CD4-positive, alpha-beta T cell treated with Interleukin-4 for 4 hours (primary cell): ENCODE data around the gene PDS5A.
"Not testable (repeated sequence)": the region's sequence is repeated elsewhere in the genome, so short reads cannot be mapped to it uniquely, and the experiment has no call there.

ENCODE experiments used
- DNase-seq: peaks from one replicate; pipeline ENCODE4 v3.0.0-alpha.2; 2020

PDS5A gene

DNA sequence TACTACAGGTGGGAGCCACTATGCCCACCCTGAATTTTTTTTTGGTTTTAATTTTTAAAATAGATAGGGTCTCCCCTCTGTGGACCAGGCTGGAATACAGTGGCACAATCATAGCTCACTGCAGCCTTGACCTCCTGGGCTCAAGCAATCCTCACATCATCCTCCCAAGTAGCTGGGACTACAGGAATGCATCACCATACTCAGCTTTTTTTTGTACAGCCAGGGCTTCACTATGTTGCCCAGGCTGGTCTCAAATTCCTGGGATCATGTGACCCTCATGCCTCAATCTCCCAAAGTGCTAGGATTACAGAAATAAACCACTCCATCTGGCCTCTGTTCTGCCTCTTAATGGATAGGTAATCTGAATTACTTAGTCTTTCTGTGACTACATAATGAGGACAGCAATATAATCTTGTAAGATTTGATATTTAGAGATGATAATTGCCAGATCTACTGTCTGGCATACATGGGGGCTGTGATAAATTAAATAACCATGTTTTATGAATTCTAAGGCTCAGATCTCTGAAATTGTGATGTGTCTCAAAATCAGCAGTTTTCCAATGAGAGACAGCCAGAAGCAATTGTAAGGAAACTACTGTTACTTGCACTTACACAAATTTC lies 26.7 kb downstream of the PDS5A start:
- no peak for DNase-seq

DNA sequence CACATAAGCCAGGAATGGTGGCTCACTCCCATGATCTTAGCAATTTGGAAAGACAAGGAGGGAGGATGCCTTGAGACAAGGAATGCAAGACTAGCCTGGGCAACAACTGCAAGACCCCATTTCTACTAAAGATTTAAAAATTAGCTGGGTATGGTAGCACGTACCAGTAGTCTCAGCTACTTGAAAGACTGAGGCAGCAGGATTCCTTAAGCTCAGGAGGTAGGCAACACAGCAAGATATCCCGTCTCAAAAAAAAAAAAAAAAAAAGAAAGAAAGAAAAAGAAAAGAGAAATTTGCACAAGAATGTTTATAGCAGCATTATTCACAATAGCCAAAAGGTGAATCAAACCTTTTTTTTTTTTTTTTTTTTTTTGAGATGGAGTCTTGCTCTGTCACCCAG lies 29.7 kb downstream of the PDS5A start:
- DNase-seq = no peak

DNA sequence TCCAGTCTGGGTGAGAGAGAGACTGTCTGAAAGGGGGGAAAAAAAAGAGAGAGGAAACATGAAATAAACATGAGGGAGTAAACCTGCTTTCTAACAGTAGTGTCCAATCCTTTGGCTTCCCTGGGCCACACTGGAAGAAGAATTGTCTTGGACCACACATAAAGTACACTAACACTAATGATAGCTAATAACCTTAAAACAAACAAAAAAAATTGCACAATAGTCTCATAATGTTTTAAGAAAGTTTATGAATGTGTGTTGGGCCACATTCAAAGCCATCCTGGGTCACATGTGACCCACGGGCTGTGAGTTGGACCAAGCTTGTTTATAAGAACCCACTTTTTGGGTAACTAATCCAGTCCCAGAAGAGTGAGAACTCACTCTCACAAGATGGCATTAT lies 30.3 kb downstream of the PDS5A start:
- DNase-seq = no peak

DNA sequence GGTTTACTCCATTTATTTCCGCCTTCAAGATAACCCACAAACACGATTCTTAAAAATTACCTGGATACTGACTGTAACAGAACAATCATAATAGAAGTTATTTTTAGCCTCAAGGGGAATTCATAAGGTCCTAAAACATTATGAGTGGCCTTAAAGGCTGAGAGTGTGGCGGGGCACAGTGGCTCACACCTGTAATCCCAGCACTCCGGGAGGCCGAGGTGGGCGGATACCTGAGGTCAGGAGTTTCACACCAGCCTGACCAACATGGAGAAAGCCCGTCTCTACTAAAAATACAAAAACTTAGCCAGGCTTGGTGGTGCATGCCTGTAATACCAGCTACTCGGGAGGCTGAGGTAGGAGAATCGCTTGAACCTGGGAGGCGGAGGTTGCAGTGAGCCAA lies 33.5 kb downstream of the PDS5A start:
- not testable (repeated sequence) for DNase-seq

DNA sequence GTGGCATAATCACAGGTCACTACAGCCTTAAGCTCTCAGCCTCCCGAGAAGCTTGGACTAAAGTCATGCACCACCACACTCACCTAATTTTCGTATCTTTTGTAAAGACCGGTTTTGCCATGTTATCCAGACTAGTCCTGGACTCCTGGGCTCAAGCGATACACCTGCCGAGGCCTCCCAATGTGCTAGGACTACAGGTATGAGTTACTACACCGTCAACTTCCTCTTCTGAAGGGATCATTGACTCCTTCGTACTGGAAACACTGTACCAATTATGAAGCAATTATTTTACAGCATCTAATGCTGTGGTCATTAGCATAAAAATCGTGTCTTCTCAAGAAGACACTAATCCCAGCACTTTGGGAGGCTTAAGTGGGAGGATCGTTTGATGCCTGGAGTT lies 35.2 kb downstream of the PDS5A start:
- no peak for DNase-seq

DNA sequence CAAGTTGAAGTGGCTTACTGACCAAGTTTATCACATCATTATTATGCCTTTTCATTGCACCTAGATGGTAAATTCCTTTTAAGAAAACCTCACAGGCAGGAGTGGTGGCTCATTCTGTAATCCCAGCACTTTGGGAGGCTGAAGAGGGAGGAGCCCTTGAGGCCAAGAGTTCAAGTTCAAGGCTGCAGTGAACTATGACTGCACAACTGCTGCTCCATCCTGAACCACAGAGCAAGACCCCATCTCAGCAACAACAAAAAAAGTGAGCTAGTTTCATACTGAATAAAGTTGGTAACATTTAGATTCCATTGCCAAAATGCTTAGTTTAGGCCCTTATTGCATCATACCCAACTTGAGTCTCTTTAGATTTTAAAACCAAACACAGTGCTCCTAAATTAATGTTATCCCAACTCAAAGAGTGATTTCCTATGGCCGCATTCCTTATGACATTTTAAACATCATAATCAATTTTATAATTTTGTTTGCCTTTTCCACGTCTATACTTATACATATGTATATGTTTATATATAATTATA lies 36.0 kb downstream of the PDS5A start:
- no peak for DNase-seq

DNA sequence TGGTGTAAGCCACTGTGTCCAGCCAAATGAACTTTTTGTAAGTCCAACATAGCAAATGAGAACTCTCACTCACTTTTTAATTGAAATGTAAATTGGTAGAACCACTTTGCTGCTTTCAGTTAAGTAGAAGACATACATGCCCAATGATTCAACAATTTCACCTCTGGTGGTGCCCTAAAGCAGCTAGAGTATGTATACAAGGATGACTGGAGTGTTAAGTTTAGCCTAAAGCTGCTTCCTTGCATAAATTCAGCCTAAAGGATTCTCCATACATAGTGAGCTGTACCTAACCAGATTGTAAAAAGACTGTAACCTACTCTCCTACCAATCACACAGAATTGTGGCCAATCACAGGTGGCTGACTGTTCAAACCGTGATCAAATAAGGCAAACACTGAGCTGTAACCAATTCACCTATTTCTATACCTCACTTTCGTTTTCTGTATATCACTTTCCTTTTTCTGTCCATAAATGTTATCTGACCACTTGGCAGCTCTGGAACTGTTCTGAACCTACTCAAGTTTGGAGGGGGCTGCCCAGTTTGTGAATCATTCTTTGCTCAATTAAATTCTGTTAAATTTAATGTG lies 39.9 kb downstream of the PDS5A start:
- DNase-seq = no peak

DNA sequence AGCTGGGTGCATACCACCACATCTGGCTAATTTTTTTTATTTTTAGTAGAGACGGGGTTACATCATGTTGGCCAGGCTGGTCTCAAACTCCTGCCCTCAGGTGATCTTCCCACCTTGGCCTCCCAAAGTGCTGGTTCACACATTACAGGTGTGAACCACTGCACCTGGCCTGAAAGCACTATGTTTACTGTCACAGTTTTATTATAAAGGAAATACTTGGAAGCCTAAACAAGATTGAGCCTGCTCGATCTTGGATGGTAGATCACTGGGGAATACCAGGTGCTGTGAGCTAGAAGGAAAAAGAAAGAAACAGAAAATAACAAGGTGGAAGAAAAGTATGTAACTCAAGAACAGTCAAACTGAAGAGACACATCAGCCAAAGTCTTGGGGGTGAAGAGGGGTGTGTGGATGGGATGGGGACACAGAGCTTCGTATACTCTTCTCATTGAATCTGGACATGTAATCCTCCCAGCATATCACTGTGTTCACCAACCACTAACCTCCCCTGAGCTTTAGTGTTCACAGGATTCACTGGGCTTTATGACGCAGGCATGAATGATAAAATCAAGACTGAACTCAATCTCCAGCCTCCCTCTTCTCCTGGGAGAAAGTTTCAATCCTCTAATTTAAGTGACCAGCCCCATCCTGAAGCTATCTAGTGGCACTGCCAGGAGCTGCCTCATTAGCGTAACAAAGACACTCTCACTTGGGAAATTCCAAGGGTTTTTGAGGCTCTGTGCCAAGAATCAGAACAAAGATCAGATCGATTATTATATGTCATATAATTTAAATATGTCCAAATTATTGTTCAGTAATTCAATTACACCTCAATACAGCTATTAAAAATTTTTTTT lies 40.9 kb downstream of the PDS5A start:
- no peak for DNase-seq

DNA sequence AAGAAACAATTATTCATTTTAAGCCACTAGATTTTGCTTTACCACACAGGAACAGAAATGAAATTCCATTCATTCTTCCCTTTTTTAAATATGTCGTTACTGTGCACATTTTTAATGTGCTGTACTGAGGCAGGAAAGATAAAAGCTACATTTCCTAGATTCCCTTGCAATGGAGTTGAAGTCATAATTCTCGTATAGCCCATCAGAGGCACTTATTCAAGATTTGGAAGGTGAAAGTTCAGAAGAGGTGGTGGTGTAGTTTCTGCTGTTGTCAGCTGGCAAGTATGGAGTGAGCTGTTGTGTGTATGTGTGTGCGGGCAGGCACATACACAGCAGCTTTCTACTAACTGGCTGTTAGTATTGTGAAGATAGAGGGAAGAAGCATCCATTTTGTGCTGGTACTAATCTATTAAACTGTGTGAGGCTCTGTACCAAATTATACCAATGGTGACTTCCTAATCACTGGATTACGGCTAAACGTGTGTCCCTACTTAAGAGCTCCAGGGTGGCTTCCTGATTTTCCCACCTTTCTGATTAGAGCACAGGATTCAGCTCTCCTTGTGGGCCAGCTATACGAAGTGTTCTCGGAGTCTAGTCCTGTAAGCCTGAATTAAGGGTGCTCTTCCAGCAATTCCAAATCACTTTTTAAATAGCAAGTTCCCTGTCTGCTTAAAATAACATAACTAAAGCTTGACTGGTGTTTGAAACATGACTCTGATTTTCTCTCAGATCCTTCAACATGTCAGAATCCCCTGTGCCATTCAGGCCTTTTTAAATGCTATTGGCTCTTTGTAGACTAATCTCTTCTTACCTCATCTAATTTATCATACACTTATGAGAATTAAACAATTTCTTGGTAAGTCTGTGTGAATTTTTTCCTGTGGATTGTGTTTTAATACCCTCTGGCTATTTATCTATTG lies 43.8 kb downstream of the PDS5A start:
- DNase-seq = no peak

DNA sequence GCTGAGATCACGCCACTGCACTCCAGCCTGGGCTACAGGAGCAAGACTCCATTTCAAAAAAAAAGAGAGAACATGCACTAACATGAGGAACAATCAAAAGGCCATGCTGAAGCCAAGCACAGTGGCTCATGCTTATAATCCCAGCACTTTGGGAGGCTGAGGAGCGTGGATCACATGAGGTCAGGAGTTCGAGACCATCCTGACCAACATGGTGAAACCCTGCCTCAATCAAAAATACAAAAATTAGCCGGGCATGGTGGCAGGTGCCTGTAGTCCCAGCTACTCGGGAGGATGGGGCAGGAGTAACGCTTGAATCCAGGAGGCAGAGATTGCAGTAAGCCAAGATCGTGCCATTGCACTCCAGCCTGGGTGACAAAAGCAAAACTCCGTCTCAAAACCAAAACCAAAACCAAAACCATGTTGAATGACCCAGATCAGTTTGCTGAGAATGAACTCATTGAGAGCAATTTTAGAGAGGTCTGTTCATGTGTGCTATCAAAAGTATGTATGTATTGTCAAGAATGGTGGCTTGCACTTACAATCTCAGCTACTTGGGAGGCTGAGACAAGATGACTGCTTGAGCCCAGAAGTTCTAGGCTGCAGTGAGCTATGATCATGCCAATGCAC lies 44.8 kb downstream of the PDS5A start:
- peak; percentile 55 for DNase-seq

DNA sequence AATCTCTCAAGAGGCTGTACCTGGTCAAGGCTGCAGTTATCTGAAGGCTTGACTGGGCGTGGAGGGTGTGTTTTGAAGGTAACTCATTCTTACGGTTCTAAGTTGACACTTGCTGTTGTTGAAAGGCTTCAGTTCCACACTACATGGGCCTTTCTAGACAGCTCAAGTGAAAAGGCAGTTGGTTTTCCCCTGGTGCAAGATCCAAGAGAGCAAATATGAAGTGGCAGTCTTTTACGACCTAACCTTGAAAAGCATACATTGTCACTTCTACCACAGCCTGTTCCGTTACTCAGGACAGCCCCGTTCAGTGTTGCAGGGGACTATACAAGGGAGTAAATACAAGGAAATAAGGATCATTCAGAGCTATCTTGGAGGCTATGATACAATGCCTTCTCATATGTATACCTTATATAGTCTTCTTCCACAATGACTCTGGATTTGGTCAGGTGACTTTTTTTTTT lies 46.2 kb downstream of the PDS5A start:
- DNase-seq = peak; percentile 37

DNA sequence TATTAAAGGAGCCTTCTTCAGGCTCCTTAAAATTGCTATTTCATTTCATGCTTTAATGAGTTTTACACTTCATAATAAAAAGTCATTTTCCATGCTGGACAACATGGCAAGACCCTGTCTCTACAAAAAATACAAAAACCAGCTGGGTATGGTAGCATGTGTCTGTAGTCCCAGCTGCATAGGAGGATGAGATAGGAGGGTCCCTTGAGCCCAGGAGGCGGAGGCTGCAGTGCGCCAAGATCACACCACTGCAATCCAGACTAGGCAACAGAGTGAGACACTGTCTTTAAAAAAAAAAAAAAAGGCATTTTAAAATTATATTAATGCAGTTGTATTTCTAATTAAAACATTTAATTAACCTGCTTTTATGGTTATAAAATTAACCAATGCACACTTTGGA lies 49.2 kb downstream of the PDS5A start:
- DNase-seq = no peak

DNA sequence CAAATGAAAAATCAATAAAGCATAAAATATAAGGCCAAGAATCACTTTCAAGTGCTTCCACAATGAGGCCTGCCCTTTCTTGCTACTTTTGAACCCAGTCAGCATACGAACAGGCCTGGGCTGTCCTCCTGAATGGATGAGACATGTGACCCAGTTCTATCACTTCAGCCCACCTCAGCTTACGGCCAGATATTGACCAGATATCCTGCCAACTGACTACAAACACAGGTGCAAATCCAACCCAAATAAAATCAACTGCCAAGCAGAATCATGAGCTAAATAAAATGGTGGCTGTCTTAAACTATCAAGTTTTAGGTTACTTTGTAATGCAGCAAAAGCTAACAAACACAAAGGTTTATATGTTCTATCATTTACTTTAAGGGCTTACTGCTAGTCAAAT lies 53.7 kb downstream of the PDS5A start:
- no peak for DNase-seq

DNA sequence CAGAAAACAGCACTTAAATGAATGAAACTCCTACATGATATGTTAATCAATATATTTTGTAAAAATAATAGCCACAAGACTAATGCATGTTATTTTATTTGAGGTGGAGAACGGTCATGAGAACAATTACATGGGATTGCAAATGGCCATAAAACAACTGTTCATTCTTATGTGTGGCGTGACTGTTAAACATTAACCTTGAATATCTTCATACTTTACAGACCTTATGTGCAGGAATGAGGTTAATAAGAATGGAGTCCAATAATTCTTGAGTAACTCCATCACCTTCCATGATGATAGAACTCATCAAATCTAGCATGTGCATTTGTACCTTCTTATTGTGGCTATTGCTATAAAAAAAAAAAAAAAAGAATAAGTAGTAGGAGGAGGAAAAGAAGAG lies 55.3 kb downstream of the PDS5A start:
- DNase-seq = no peak

DNA sequence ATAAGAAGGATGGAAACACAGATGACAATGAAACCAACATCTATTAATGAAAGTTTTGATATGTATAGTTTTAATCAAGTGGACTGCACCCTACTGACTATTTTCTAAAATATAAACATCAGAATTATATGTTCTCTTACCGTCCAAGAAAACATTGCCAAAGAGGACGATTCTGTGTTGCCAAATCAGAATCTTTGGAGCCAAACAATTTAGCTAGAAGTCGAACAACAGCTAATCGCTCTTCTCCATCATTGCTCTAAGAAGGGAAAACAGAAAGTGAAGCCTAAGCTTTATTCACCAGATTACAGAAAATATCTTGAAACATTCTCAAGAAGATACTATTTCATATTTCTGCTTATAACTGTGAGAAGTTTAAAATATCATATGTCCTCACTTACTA lies 64.2 kb downstream of the PDS5A start:
- DNase-seq = no peak

DNA sequence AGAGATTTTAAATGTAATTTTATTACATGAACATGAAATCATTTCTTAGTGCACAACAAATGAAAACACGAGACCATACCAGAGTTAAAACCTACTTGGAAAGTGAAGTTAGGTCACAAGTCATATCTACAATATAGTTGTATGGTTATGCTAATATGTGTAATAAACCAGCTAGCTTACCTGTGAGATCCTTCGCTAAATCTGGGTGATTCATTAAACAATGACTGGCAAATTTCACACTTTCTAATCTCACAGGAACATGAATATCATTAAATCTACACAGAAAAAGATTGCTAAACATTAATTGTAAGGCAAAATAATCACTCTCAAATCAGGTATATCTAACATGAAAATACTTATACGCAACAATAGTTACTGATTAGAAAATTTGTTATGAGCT lies 67.6 kb downstream of the PDS5A start:
- DNase-seq = no peak

DNA sequence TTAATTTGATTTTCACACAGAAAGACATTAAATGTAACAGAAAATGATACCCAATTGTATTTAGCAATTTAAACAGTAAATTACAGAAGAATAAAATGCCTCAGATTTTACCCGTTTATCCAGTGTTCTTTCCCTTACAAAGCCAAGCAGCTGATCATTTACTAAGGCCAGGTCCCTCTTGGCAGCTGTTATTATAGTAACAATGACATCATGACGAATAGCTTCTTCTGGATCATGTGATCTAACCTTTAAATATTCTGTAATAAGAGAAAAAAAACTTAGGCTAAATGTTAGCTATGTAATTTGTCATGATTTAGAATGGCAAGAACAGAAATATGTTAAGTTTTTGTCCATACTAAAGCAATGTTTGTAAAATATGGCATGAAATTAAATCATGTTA lies 69.4 kb downstream of the PDS5A start:
- DNase-seq = no peak

DNA sequence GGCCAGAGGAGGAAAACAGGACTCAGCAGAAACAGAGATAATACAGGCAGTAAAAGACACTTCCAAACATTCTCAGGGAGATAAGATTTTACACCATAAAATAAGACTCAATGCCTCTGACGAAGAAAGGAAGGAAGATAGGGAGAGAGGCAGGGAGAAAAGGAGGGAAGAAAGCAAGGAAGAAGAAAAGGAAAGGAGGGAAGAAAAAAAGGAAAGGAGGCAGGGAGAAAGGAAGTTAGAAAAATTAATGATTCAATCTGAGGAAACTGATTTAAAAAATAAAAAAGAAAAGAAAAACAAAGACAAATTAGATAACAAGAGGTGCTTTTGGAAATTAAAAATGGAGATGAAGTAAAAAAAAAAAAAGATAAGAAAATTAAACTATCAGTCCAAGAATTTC lies 72.1 kb downstream of the PDS5A start:
- no peak for DNase-seq

DNA sequence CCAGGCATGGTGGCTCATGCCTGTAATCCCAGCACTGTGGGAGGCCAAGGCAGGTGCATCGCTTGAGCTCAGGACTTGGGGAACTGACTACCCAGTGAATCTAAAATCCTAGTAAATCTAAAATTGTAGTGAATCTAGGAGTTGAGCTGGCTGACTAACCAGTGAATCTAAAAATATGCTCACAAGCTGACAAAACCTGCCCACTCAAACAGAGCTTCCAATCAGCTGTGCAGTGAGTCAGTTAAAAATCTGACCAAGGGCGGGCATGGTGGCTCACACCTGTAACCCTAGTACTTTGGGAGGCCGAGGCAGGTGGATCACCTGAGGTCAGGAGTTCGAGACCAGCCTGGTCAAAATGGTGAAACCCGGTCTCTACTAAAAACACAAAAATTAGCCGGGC lies 72.7 kb downstream of the PDS5A start:
- not testable (repeated sequence) for DNase-seq

DNA sequence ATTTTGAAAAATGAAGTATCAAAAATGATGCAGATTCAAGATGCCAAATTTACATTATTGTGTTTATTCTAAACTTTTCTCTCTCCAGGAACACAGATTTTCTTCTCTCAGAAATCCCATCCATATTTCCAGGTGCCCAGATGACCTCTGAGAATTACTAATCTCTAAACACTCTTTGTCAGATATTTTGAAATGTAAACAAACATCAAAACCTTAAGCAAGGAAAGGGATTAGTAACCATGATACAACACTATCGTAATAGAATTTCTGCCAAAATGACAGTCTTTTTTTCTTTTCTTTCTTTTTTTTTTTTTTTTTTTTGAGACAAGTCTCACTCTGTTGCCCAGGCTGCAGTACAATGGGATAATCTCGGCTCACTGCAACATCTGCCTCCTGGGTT lies 76.7 kb downstream of the PDS5A start:
- DNase-seq = no peak

DNA sequence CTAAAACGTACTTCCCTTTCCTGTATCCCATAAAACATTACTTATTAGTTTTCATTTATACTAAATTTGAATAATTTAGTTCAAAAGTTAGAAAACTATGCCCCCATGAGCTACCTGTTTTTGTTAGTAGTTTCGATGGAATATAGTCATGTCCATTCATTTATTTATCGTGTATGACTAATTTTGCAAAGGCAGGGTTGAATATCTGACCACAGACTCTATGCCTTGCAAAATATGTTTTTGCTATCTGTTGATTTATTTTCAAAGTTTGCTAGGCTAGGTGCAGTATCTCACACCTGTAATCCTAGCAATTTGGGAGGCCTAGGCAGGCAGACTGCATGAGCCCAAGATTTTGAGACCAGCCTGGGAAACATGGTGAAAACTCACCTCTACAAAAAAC lies 78.4 kb downstream of the PDS5A start:
- DNase-seq = no peak

DNA sequence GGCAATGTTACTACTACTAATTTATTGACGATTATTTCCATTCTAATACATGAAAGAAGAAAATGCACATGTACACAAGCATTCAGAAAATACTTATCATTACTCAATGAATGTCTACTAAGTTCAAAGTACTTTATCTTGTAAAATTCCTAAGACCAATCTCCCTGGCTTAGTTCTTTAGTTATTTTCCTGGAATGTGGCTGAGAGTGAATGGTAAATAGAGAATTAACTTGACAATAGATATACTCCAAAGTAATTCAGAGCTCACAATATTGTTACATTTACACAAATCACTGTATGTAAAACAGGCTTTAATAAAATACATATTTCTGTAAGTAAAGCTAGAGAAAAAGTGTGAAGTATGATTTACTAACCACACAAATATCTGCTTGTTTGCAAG lies 79.7 kb downstream of the PDS5A start:
- DNase-seq = no peak
